ENCODE measurements around the gene ARHGEF11. TPM values are rescaled to one million over a fixed set of nuclear protein-coding genes. Genes with fewer than 3 reads are reported as not detected.

Gene ARHGEF11
- total RNA-seq, 1 experiment from 2014 or later = 40.9 TPM

- DNase-seq (ENCODE audit: low read depth, low spot score) = no peak
- in situ Hi-C loops (cut with HindIII; ENCODE audit: low pct_unique_long_range_greater_than_20kb, low sequenced_read_pairs) = no loop called here
Measured at GRCh38 chr1:156895927-156896326, 149.6 kb downstream of the ARHGEF11 start.

GRCh38 chr1:156895455-156895812 is 150.1 kb downstream of the ARHGEF11 start:
- in situ Hi-C loops (cut with HindIII; ENCODE audit: low pct_unique_long_range_greater_than_20kb, low sequenced_read_pairs) = no loop called here

DNA sequence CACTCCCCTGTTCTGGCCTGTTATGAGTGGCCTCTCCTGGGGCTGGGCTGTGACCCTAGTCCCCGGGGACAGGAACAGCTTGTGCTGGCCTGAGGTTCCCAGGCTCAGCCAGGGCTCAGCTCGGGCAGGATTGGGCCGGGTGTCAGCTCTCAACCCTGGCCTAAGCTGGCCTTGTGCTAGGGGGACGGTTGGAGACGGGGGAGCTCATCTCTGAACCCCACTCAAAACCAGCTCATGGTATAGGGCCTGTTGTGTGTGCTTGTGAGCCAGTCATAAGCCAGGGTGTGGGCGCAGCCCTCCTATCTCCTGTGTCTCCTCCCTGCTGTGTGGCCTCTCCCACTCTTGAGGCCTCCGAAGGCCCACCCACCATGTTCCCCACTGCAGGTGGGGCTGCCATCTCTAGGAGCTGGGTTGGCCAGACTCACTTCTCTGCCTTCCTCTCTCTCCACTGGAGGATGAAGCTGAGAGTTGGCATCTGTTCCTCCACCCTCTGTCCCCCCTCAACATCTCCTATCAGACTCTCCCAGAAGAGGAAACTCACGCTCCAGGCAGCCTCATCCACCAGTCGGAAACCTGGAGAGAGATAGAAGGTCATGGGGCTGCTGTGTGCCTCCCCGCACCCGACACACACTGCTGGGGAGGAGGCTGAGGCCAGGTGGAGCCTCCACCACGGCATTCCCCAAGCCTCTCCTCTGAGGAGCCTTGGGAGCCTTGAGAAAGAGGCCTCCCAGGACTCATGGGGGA is 150.7 kb downstream of the ARHGEF11 start:
- in situ Hi-C loops (cut with HindIII; ENCODE audit: low pct_unique_long_range_greater_than_20kb, low sequenced_read_pairs) = no loop called here
- no peak for DNase-seq (ENCODE audit: low read depth, low spot score)

More at GRCh38 chr1:156895455-156895812, 150.1 kb downstream of the ARHGEF11 start:
- DNase-seq (ENCODE audit: low read depth, low spot score) = peak; percentile 22

GRCh38 chr1:156894001-156894400 is 151.5 kb downstream of the ARHGEF11 start:
- DNase-seq (ENCODE audit: low read depth, low spot score) = no peak
- in situ Hi-C loops (cut with HindIII; ENCODE audit: low pct_unique_long_range_greater_than_20kb, low sequenced_read_pairs) = no loop called here

DNA sequence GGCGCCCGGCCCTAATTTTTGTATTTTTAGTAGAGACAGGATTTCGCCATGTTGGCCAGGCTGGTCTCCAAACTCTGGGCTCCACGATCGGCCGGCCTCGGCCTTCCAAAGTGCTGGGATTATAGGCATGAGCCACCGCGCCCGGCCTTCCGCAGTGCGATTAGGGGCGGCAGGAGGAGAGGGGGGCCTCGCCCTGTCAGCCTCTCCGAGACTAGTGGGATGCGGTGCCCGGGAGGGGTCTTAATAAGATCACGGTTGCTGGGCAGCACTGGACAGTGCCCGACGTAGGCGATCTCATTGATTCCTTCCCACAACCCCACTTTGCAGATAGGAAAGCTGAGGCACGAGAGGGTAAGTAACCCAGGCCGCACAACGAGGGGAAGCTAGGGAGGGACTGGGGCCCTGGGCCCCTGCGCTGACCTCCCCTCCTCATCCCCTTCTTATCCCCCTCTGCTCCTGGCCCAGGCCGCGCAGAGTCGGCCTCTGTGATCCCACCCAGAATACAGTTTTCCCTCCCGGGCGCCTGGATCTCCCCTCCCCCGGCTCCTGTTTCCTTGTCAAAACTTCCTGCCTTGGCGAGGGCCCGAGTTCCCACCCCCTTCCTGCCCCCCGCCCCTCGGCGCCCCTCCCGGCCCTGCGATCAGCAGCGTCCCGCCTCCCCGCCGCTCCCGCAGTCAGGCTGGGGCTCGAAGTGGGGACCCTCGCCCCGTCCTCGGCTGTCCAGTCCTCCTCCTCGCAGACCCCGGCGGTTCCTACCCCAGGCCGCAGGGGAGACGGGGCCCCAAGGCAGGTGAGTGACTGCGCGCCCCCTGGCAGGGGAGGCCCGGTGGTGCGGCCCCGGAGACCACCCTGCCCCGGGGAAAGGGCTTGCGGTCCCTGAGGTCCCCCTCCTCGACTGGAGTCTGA is 152.2 kb downstream of the ARHGEF11 start, which contains the start of gene PEAR1:
PEAR1 (plus strand) TSS at position 671 of the 906 bp plus-strand sequence. CDS start 10,209 bp downstream, outside the sequence.
- in situ Hi-C loops (cut with HindIII; ENCODE audit: low pct_unique_long_range_greater_than_20kb, low sequenced_read_pairs) = no loop called here

DNA sequence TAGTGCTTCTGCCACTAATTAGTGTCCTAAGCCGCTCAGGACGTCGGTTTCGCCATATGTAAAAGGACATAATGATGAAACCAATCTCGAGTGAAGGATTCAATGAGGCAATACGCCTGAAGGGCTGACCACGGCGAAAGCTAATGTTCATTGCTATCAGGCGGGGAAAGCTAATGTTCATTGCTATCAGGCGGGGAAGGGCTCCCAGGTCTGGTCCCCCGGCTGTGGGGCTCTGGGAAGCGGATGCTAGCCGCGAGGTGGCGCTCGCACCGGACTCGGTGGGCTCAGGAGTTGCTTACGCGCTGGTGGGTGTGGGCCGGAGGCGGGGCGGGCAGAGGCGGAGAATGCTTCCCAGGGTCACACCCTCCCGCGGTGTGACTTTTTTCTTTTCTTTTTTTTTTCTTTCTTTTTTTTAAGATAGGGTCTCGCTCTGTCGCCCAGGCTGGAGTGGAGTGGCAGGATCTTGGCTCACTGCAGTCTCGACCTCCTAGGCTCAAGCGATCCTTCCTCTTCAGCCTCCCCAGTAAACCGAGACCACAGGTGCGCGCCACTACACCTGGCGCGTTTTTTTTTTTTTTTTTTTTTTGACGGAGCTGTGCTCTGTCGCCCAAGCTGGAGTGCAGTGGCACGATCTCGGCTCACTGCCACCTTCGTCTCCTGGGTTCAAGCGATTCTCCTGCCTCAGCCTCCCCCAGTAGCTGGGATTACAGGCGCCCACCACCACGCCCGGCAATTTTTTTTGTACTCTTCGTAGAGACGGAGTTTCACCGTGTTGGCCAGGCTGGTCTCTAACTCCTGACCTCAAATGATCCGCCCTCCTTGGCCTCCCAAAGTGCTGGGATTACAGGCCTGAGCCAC is 153.1 kb downstream of the ARHGEF11 start:
- in situ Hi-C loops (cut with HindIII; ENCODE audit: low pct_unique_long_range_greater_than_20kb, low sequenced_read_pairs) = no loop called here
- DNase-seq (ENCODE audit: low read depth, low spot score) = peak; percentile 89

More for the DNA sequence above, 152.2 kb downstream of the ARHGEF11 start, which contains the start of gene PEAR1:
- no peak for DNase-seq (ENCODE audit: low read depth, low spot score)

GRCh38 chr1:156889802-156890580 is 155.6 kb downstream of the ARHGEF11 start:
- in situ Hi-C loops (cut with HindIII; ENCODE audit: low pct_unique_long_range_greater_than_20kb, low sequenced_read_pairs) = no loop called here
- peak; percentile 86 for DNase-seq (ENCODE audit: low read depth, low spot score)

DNA sequence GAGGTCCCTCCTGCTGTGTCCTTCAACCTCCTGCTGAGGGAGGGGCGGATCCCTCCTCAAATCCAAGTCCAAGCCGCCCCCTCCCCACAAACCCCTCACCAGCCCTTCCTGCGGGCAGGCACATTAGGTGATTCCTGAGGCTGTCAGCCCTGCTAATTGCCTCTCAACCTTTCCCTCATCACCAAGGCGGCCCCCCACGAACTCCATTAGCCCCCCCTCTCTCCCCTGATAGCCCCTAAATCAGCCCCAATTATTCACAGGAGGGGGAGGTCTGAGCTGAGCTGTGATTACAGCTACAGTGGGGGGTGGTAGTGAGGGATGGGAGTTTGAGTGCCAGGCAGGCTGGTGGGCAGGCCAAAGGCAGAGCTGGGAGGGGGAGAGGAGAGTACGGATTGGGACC is 157.8 kb downstream of the ARHGEF11 start:
- in situ Hi-C loops (cut with HindIII; ENCODE audit: low pct_unique_long_range_greater_than_20kb, low sequenced_read_pairs) = no loop called here
- no peak for DNase-seq (ENCODE audit: low read depth, low spot score)

DNA sequence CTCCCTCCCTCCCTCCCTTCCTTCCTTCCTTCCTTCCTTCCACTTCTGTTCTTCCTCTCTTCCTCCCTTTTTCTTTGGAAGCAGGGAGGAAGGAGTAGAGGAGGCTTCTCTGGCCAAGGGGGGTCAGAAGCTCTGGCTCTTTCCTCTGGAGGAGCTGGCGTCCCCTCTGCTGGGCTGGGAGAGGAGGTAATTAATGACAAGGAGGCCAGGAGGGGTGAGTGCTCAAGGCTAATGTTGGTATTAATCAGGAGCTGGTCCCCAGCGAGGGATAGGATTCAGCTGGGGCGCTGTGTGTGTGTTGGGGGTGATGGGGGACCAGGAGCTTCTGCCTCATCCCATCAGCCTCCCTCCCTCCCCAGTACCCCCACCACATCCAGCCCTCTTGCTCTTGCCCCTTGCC is 158.2 kb downstream of the ARHGEF11 start:
- in situ Hi-C loops (cut with HindIII; ENCODE audit: low pct_unique_long_range_greater_than_20kb, low sequenced_read_pairs) = no loop called here

DNA sequence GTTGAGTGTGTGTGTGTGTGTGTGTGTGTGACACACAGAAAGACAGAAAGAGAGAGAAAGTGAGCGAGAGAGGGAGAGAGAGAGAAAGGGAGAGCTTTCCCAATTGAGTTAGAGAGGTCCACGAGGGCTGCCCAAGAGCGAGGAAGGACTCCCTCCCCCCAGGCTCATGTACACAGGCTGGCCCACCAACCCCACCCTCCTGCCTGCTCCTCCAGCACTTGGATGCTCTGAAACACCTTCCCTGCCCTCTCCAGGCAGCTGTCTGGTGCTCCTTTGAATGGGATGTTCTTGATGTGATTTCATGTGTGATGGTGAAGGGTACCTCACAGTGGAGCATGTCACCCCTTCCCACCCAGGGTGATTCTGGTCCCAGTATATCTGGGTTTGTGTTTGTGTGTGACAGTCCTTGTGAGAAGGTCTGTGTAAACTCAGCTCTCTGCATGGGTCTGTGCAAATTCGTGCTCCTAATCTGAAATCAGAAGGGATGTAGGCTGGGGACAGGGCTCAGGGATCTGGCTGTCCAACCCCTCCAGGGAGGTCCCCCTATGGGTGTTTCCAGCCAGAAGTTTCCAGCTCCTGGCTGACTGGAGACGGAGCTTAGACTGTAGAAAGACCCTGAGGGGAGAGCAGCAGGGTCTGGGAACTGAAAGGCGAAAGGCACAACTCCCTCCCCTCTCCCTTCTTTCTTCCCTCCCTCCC is 158.8 kb downstream of the ARHGEF11 start:
- in situ Hi-C loops (cut with HindIII; ENCODE audit: low pct_unique_long_range_greater_than_20kb, low sequenced_read_pairs) = no loop called here
- no peak for DNase-seq (ENCODE audit: low read depth, low spot score)

More for the DNA sequence above, 158.2 kb downstream of the ARHGEF11 start:
- DNase-seq (ENCODE audit: low read depth, low spot score) = no peak

DNA sequence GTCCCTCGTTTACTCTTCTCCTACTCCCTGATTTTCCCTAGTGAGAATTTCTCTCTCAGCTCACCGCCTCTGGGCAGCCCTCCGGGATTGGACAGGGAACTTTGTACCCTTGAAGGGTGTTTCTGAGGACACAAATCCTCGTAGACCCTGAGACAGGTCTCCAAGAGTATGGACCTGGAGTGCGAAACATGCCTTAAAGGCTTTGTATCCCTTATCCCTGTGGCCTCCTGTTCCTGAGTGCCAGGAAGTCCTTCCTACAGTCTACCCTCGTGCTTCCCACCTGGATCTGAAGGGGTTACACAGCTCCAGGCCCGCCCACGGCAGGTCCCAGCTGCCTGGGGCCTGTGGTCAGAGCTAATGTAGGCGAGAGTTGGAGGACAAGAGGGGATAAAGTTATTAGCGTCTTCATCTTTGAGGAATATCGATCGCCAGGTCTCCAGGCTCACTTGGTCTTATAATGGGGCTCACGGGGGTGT is 159.6 kb downstream of the ARHGEF11 start:
- DNase-seq (ENCODE audit: low read depth, low spot score) = no peak
- in situ Hi-C loops (cut with HindIII; ENCODE audit: low pct_unique_long_range_greater_than_20kb, low sequenced_read_pairs) = no loop called here

GRCh38 chr1:156885314-156885713 is 160.2 kb downstream of the ARHGEF11 start:
- no peak for DNase-seq (ENCODE audit: low read depth, low spot score)
- in situ Hi-C loops (cut with HindIII; ENCODE audit: low pct_unique_long_range_greater_than_20kb, low sequenced_read_pairs) = no loop called here

Small RNA genes within 50 kb of the gene (small RNA-seq; reads per million reads assigned to genes)
- gene MIR765 (0 to 0.14 reads per million in 2 experiments), gene RN7SL612P (0 to 0.05 reads per million in 2 experiments)

Other genes with a start within 250 kb of the ARHGEF11 start
- 0.32 TPM in 1 of 2 replicates, not detected in the other for gene SH2D2A, start 228.9 kb downstream of the ARHGEF11 start, total RNA-seq (2014; rRNA removed; shearing (Covaris generic))
- gene INSRR, start 186.6 kb downstream of the ARHGEF11 start, total RNA-seq (2014; rRNA removed; shearing (Covaris generic)) = not detected in 2 replicates
- 0.32 and 0.53 TPM in 2 replicates for gene NTRK1, start 184.9 kb downstream of the ARHGEF11 start, total RNA-seq (2014; rRNA removed; shearing (Covaris generic))
- not detected in 2 replicates for gene PEAR1, start 152.0 kb downstream of the ARHGEF11 start, total RNA-seq (2014; rRNA removed; shearing (Covaris generic))
- not detected in 2 replicates for gene LRRC71, start 125.1 kb downstream of the ARHGEF11 start, total RNA-seq (2014; rRNA removed; shearing (Covaris generic))
- not detected in 2 replicates for gene ETV3L, start 54.1 kb upstream of the ARHGEF11 start, total RNA-seq (2014; rRNA removed; shearing (Covaris generic))
- 22.6 and 24.0 TPM in 2 replicates for gene ETV3, start 92.7 kb upstream of the ARHGEF11 start, total RNA-seq (2014; rRNA removed; shearing (Covaris generic))